GM12878 (cell line): ENCODE measurements around the gene LRP2BP. TPM values are rescaled to one million over a fixed set of nuclear protein-coding genes. Genes with fewer than 3 reads are reported as not detected.

ENCODE experiments used
- ATAC-seq: fragments of 200-7000 bp; cut with Tn5 transposase; 3 replicates; pipeline ENCODE4 v1.9.1; 2020; ENCODE audit warnings: mild to moderate bottlenecking, moderate library complexity
- BruUV-seq: library from RNA; stranded (reverse); fragments of 400-500 nt; replicated peaks from 2 replicates; lab custom pipeline; 2021; lab: Mats Ljungman, UMichigan
- CTCF ChIA-PET: fragments of 300-600 bp; sonication (Branson Sonifier 250); formaldehyde crosslinking; extraction: SDS; loops from one replicate; lab custom pipeline; 2021; ENCODE audit warnings: inconsistent platforms; lab: Yijun Ruan, JAX
- POLR2A ChIA-PET: fragments of 350-600 bp; formaldehyde crosslinking; extraction: SDS; loops from one replicate; lab custom pipeline; 2021; ENCODE audit warnings: inconsistent platforms; lab: Charles Lee
- RAD21 ChIA-PET: fragments of 300-600 bp; sonication (Branson Sonifier 250); formaldehyde crosslinking; loops from one replicate; lab custom pipeline; 2023; ENCODE audit warnings: antibody characterized with exemption; ENCODE audit not compliant: unreplicated experiment; lab: Charles Lee
- SMC1A ChIA-PET: fragments of 300-600 bp; sonication (Branson Sonifier 250); formaldehyde crosslinking; loops from one replicate; lab custom pipeline; 2023; ENCODE audit not compliant: unreplicated experiment, uncharacterized antibody; lab: Charles Lee
- DNase-seq: peaks from one replicate; pipeline ENCODE4 v3.0.0-alpha.2; 2011; ENCODE audit warnings: low read depth, low spot score
- FAIRE-seq: peaks from 3 replicates; lab custom pipeline; 2011; peaks lifted over from hg19 to GRCh38; lab: Jason Lieb, UNC
- H2AFZ ChIP-seq: 2 replicates; pipeline ENCODE4 v1.6.0; 2011; ENCODE audit warnings: low read depth, low read length, control low read depth; ENCODE audit not compliant: control insufficient read depth
- H3K27ac ChIP-seq: 2 replicates; pipeline ENCODE4 v1.5.1; 2011; ENCODE audit warnings: control low read depth; ENCODE audit not compliant: control insufficient read depth, insufficient read depth
- H3K27me3 ChIP-seq, 2 experiments: replicated peaks in 1 of 2; 2 replicates each; pipeline versions ENCODE4 v1.6.0 to v1.6.1; 2011; ENCODE audit warnings: low read length in 1 of 2; ENCODE audit not compliant: control insufficient read depth in 2 of 2, insufficient read depth in 2 of 2
- H3K36me3 ChIP-seq, 2 experiments: 2 replicates each; pipeline ENCODE4 v1.5.1; 2011; ENCODE audit warnings: low read length in 1 of 2; ENCODE audit not compliant: control insufficient read depth in 2 of 2, insufficient read depth in 2 of 2
- H3K4me1 ChIP-seq: 2 replicates; pipeline ENCODE4 v1.6.1; 2011; ENCODE audit warnings: mild to moderate bottlenecking, low read length, moderate library complexity, mixed read lengths; ENCODE audit not compliant: control insufficient read depth, insufficient read depth
- H3K4me2 ChIP-seq: 2 replicates; pipeline ENCODE4 v1.6.0; 2011; ENCODE audit warnings: control low read depth; ENCODE audit not compliant: control insufficient read depth, insufficient read depth
- H3K4me3 ChIP-seq: fragments of 200-600 bp; sonication (generic); 2 replicates; pipeline ENCODE4 v1.5.1; 2016
- H3K79me2 ChIP-seq: 2 replicates; pipeline ENCODE4 v1.6.0; 2011; ENCODE audit warnings: low read length; ENCODE audit not compliant: control insufficient read depth, insufficient read depth
- H3K9ac ChIP-seq: 2 replicates; pipeline ENCODE4 v1.8.0; 2011; ENCODE audit warnings: low read length, control low read depth, mixed read lengths; ENCODE audit not compliant: control insufficient read depth, insufficient read depth
- H3K9me3 ChIP-seq: replicated peaks from 3 replicates; pipeline ENCODE4 v1.5.1; 2011; ENCODE audit warnings: mild to moderate bottlenecking, low read length; ENCODE audit not compliant: control insufficient read depth, insufficient read depth
- H4K20me1 ChIP-seq: 2 replicates; pipeline ENCODE4 v1.6.0; 2011; ENCODE audit not compliant: control insufficient read depth, insufficient read depth
- CREM ChIP-seq: IDR thresholded peaks from 2 replicates; pipeline ENCODE4 v1.6.1; 2014; ENCODE audit warnings: antibody characterized with exemption, low read depth
- E2F8 ChIP-seq: fragments of 450-650 bp; IDR thresholded peaks from 2 replicates; pipeline ENCODE4 v1.6.1; 2018; ENCODE audit warnings: mild to moderate bottlenecking, low read depth, moderate library complexity; ENCODE audit not compliant: partially characterized antibody
- HDAC2 ChIP-seq: fragments of 200-600 bp; sonication (generic); IDR thresholded peaks from 2 replicates; pipeline ENCODE4 v1.6.1; 2017
- IKZF2 ChIP-seq, 2 experiments: fragments of 450-650 bp; IDR thresholded peaks; 2 replicates each; pipeline ENCODE4 v1.6.1; 2017; ENCODE audit warnings: mild to moderate bottlenecking in 2 of 2, moderate library complexity in 2 of 2
- JUNB ChIP-seq: IDR thresholded peaks from 2 replicates; pipeline ENCODE4 v1.6.1; 2016; ENCODE audit warnings: antibody characterized with exemption, mild to moderate bottlenecking
- NFIC ChIP-seq: IDR thresholded peaks from 2 replicates; pipeline ENCODE4 v1.6.1; 2012; ENCODE audit warnings: low read depth, mild to moderate bottlenecking, inconsistent platforms, low read length, moderate library complexity
- NFYB ChIP-seq: IDR thresholded peaks from 2 replicates; pipeline ENCODE4 v1.6.1; 2011; ENCODE audit warnings: low read depth, mild to moderate bottlenecking, low read length, improper control_type of control experiment, moderate library complexity; ENCODE audit not compliant: insufficient read depth
- SPI1 ChIP-seq: IDR thresholded peaks from 2 replicates; pipeline ENCODE4 v1.6.1; 2011; ENCODE audit warnings: low read depth, mild to moderate bottlenecking, low read length, moderate library complexity, borderline replicate concordance; ENCODE audit not compliant: insufficient read depth
- WGBS: methylation state at CpG from one replicate; pipeline ENCODE4 v1.1.6; 2016; ENCODE audit warnings: low lambda C conversion rate; ENCODE audit not compliant: insufficient replicate concordance, insufficient coverage; ENCODE audit errors: missing lambda C conversion rate; 5-methylcytosine and 5-hydroxymethylcytosine counted together
- in situ Hi-C: fragments of 300-500 bp; cut with MboI; formaldehyde crosslinking; loops from 9 replicates; pipeline ENCODE4 v1.14.3; 2018; ENCODE audit warnings: mixed read lengths
- intact Hi-C: fragments of 100-400 bp; cut with micrococcal nuclease; formaldehyde crosslinking; loops from one replicate; pipeline ENCODE4 v1.14.2; 2022; ENCODE audit not compliant: unreplicated experiment
- polyA plus RNA-seq, 11 experiments: library from polyadenylated mRNA; depleted of rRNA in 4 of 11; unstranded in 6 of 11; stranded (reverse) in 5 of 11; fragments of >200 nt; fragmentation: Nextera tagmentation in 4 of 11; fragmentation: Illumina TruSeq in 1 of 11; extraction: Ambion mirVana in 4 of 11; extraction: Trizol in 1 of 11; gene quantifications; 1 replicate in 1 of 11; 2 replicates in 10 of 11; pipeline versions ENCODE4 v1.2.1 to v1.2.3, GENCODE V29; 2011 to 2016; ENCODE audit warnings: inconsistent platforms in 2 of 11, missing spikeins in 2 of 11, low read depth in 1 of 11
- total RNA-seq, 4 experiments: library from RNA; depleted of rRNA in 3 of 4; stranded (reverse); fragments of >200 nt in 3 of 4; fragmentation: Illumina TruSeq in 1 of 4; extraction: Trizol in 1 of 4; gene quantifications; 2 replicates each; pipeline versions ENCODE4 v1.2.1 to v1.2.3, GENCODE V29; 2013 to 2021
- TF ChIP-seq, protein P1 (sequence below): fragments of 450-650 bp; IDR thresholded peaks from 2 replicates; pipeline ENCODE4 v1.6.1; 2018; ENCODE audit warnings: borderline replicate concordance, mild to moderate bottlenecking; ENCODE audit not compliant: partially characterized antibody

Gene LRP2BP
- total and polyA plus RNA-seq, 10 of the 15 experiments (the other 5 are each of a cell fraction or from before 2014, with no cell fraction given): 0.27 to 5.2 (median 1.0) TPM

GRCh38 chr4:185424905-185425646 is 29.4 kb upstream of the LRP2BP start (continued):
- TF ChIP-seq CREM: no peak
- no peak for TF ChIP-seq IKZF2 (IDR thresholded peaks at IDR 0.05)
- TF ChIP-seq NFIC: 0 out of 2 replicates have a peak, but pooled peaks have one; percentile 2
- TF ChIP-seq NFYB: no peak
- TF ChIP-seq JUNB: no peak
- no peak for TF ChIP-seq E2F8
- peak; percentile 27; the same call in 1 of the 2 replicates for TF ChIP-seq SPI1

DNA sequence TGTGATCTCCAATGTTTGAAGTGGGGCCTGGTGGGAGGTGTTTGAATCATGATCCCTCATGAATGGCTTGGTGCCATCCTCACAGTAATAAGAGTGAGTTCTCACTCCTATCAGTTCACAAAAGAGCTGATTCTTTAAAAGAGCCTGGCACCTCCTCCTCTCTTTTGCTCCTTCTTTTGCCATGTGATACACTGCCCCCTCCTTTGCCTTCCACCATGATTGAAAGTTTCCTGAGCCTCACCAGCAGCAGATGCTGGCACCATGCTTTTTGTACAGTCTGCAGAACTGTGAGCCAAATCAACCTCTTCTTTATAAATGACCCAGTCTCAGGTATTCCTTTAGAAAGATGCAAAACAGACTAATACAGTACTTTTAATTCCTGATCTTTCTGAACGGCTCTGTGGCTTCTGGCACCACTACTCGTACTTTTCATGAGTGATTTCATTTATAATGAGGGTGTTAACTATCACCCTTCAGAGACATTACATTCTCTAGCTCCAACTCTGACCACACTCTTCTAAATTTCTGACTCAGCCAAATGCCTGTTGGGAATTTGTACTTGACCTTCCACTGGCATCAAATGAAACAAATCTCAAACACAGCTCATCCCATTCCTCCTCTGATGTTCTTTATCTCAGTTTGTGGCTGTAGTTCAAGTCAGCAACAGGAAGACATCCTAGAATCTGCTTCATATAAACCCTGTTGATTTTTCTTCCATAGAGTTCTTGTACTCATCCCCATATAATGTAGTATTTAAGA is 25.8 kb upstream of the LRP2BP start:
- peaks cover 15% of the 10 kb centered on the region for H3K79me2 ChIP-seq
- no peak overlapping the region for H3K9ac ChIP-seq
- in situ Hi-C loops (no loop called here), intact Hi-C loops (no loop called here)
- POLR2A ChIA-PET: no interaction called here
- no peak overlapping the region for H2AFZ ChIP-seq
- no peaks in the 10 kb centered on the region for H3K4me1 ChIP-seq
- no peak for TF ChIP-seq HDAC2
- TF ChIP-seq, protein P1, sequence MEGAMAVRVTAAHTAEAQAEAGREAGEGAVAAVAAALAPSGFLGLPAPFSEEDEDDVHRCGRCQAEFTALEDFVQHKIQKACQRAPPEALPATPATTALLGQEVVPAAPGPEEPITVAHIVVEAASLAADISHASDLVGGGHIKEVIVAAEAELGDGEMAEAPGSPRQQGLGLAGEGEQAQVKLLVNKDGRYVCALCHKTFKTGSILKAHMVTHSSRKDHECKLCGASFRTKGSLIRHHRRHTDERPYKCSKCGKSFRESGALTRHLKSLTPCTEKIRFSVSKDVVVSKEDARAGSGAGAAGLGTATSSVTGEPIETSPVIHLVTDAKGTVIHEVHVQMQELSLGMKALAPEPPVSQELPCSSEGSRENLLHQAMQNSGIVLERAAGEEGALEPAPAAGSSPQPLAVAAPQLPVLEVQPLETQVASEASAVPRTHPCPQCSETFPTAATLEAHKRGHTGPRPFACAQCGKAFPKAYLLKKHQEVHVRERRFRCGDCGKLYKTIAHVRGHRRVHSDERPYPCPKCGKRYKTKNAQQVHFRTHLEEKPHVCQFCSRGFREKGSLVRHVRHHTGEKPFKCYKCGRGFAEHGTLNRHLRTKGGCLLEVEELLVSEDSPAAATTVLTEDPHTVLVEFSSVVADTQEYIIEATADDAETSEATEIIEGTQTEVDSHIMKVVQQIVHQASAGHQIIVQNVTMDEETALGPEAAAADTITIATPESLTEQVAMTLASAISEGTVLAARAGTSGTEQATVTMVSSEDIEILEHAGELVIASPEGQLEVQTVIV: no peak
- SMC1A ChIA-PET: interaction anchor here (0.9 to 1.0 kb wide), 3 partner anchors 10 to 22 kb away, joined by 3 to 4 read pairs (median 3); no protein-coding TSS in a partner anchor
- H3K27me3 ChIP-seq: no peaks in the 10 kb centered on the region
- peaks cover 0 to 11% of the 10 kb centered on the region in 2 experiments; a peak in 2 of 4 replicates for H3K36me3 ChIP-seq
- CTCF ChIA-PET: interaction anchor here (1.2 to 1.6 kb wide), 2 partner anchors 51 to 177 kb away, joined by 3 read pairs; no protein-coding TSS in a partner anchor
- ATAC-seq (no peak), FAIRE-seq (no peak), DNase-seq (no peak)
- no peak overlapping the region for H3K4me2 ChIP-seq
- H3K27ac ChIP-seq: no peak overlapping the region
- no peak overlapping the region for H3K4me3 ChIP-seq
- BruUV-seq: no TSS peak
- RAD21 ChIA-PET: interaction anchor here (1.5 kb wide), 1 partner anchor 17 kb away, joined by 4 read pairs; no protein-coding TSS in a partner anchor
- H3K9me3 ChIP-seq: no peaks in the 10 kb centered on the region
- WGBS: 30% methylated on average over 2 of the region's 2 CpGs
- H4K20me1 ChIP-seq: no peaks in the 10 kb centered on the region
